Fibroblast of pulmonary artery (primary cell): ENCODE measurements around the gene BCS1L.

Experiments used
- DNase-seq: peaks from one replicate; pipeline ENCODE4 v3.0.0-alpha.2; 2010; ENCODE audit warnings: low read depth
- H3K4me3 ChIP-seq: replicated peaks from 2 replicates; pipeline ENCODE4 v1.5.1; 2011; ENCODE audit warnings: low read depth, mild to moderate bottlenecking, control low read depth, low read length, moderate library complexity
- CTCF ChIP-seq: IDR thresholded peaks from 2 replicates; pipeline ENCODE4 v1.5.1; 2011; ENCODE audit warnings: mild to moderate bottlenecking, control low read depth, low read length, inconsistent platforms; ENCODE audit errors: missing control alignments

BCS1L gene

GRCh38 chr2:218711550-218711929, 52.1 kb downstream of the BCS1L start:
- no peak for TF ChIP-seq CTCF
- DNase-seq = no peak
- peak overlapping the region; percentile 91 for H3K4me3 ChIP-seq
